Endodermal cell (in vitro differentiated cells): ENCODE results near the gene MCTP1. TPM values are rescaled to one million over a fixed set of nuclear protein-coding genes. Genes with fewer than 3 reads are reported as not detected.

Source experiments
- DNase-seq: peaks from one replicate; pipeline ENCODE4 v3.0.0-alpha.2; 2017
- H3K27ac ChIP-seq: 2 replicates; pipeline ENCODE4 v1.5.1; 2013; ENCODE audit warnings: mild to moderate bottlenecking, low read depth, low read length, moderate library complexity
- H3K27me3 ChIP-seq: 2 replicates; pipeline ENCODE4 v1.6.1; 2013; ENCODE audit warnings: mild to moderate bottlenecking, low read length, moderate library complexity; ENCODE audit not compliant: insufficient read depth, control insufficient read depth, poor library complexity, severe bottlenecking
- H3K36me3 ChIP-seq: 2 replicates; pipeline ENCODE4 v1.7.0; 2013; ENCODE audit warnings: mild to moderate bottlenecking, low read length, moderate library complexity; ENCODE audit not compliant: control insufficient read depth, insufficient read depth
- H3K4me1 ChIP-seq: one replicate; pipeline ENCODE4 v1.7.0; 2013; ENCODE audit warnings: low read length; ENCODE audit not compliant: control insufficient read depth, insufficient read depth
- H3K4me3 ChIP-seq: 2 replicates; pipeline ENCODE4 v1.5.1; 2013; ENCODE audit warnings: mild to moderate bottlenecking, low read length, moderate library complexity
- H3K9ac ChIP-seq: 2 replicates; pipeline ENCODE4 v1.6.1; 2013; ENCODE audit warnings: mild to moderate bottlenecking, low read length, moderate library complexity; ENCODE audit not compliant: poor library complexity, severe bottlenecking; ENCODE audit errors: extremely low read depth
- H3K9me3 ChIP-seq: 2 replicates; pipeline ENCODE4 v1.6.1; 2013; ENCODE audit warnings: mild to moderate bottlenecking, low read length, moderate library complexity; ENCODE audit not compliant: control insufficient read depth
- H3K27ac Mint-ChIP-seq: 2 replicates; pipeline ENCODE4 v1.8.0; 2020; ENCODE audit warnings: mixed read lengths
- H3K27me3 Mint-ChIP-seq: 2 replicates; pipeline ENCODE4 v1.8.0; 2021; ENCODE audit warnings: mild to moderate bottlenecking, mixed read lengths; ENCODE audit not compliant: insufficient read depth
- H3K36me3 Mint-ChIP-seq: 2 replicates; pipeline ENCODE4 v1.8.0; 2020; ENCODE audit warnings: low read depth, mixed read lengths
- H3K4me1 Mint-ChIP-seq: 2 replicates; pipeline ENCODE4 v1.8.0; 2020; ENCODE audit warnings: mixed read lengths
- H3K4me3 Mint-ChIP-seq: 2 replicates; pipeline ENCODE4 v1.8.0; 2020; ENCODE audit warnings: mild to moderate bottlenecking, moderate library complexity, mixed read lengths
- H3K9me3 Mint-ChIP-seq: 2 replicates; pipeline ENCODE4 v1.8.0; 2020; ENCODE audit warnings: mild to moderate bottlenecking, mixed read lengths
- WGBS, 2 experiments: methylation state at CpG; one replicate each; pipeline versions ENCODE4 v1.1.5 to v1.1.7; 2013; ENCODE audit warnings: missing lambda C conversion rate in 2 of 2, mixed read lengths in 1 of 2; ENCODE audit not compliant: insufficient coverage in 1 of 2, insufficient read length in 1 of 2; 5-methylcytosine and 5-hydroxymethylcytosine counted together
- total RNA-seq, 2 donors: library from RNA; stranded (reverse); fragmentation: NEBNext Ultra II Directional in 1 of 2; extraction: Animal tissue kit (Norgen Biotek cat#: 25700) in 1 of 2; gene quantifications; 2 replicates in 1 of 2; 3 replicates in 1 of 2; pipeline ENCODE4 v1.2.1, GENCODE V29; 2021
- TF ChIP-seq, protein P1 (sequence below): fragments of 200-600 bp; sonication (generic); conservative IDR thresholded peaks from 2 replicates; pipeline ENCODE4 v1.5.0; 2021; ENCODE audit warnings: antibody characterized with exemption, mild to moderate bottlenecking

The MCTP1 gene
- total RNA-seq, 2 donors from 2014 or later: 0.71 to 3.7 TPM

DNA sequence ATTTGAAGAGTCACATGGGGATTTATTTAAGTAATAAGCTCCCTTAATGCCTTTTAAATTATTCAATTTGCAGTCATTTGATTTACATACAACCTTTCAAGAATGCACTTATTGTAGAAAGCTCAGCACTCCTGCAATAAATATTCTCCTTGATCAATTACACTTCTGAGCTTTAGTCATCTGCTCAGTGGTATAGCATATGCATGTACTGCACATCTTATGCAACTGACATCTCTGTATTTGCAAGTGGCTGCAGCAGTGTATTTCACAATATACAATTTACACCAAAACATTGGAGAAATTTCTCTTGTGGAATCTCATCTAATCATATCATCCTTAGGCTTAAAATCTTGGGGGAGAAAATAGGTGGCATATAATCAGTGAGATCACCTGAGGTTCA is 340.7 kb downstream of the MCTP1 start:
- H3K36me3 ChIP-seq: no peaks in the 10 kb centered on the region
- no peaks in the 10 kb centered on the region for H3K27me3 ChIP-seq
- TF ChIP-seq, protein P1, sequence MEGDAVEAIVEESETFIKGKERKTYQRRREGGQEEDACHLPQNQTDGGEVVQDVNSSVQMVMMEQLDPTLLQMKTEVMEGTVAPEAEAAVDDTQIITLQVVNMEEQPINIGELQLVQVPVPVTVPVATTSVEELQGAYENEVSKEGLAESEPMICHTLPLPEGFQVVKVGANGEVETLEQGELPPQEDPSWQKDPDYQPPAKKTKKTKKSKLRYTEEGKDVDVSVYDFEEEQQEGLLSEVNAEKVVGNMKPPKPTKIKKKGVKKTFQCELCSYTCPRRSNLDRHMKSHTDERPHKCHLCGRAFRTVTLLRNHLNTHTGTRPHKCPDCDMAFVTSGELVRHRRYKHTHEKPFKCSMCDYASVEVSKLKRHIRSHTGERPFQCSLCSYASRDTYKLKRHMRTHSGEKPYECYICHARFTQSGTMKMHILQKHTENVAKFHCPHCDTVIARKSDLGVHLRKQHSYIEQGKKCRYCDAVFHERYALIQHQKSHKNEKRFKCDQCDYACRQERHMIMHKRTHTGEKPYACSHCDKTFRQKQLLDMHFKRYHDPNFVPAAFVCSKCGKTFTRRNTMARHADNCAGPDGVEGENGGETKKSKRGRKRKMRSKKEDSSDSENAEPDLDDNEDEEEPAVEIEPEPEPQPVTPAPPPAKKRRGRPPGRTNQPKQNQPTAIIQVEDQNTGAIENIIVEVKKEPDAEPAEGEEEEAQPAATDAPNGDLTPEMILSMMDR: no peak
- H3K27me3 Mint-ChIP-seq: no peaks in the 10 kb centered on the region
- H3K4me3 Mint-ChIP-seq: no peak overlapping the region
- no peaks in the 10 kb centered on the region for H3K9me3 ChIP-seq
- no peak overlapping the region for H3K27ac ChIP-seq
- no peaks in the 10 kb centered on the region for H3K4me1 ChIP-seq
- no peaks in the 10 kb centered on the region for H3K4me1 Mint-ChIP-seq
- no peak overlapping the region for H3K27ac Mint-ChIP-seq
- DNase-seq: no peak
- no peak overlapping the region for H3K9ac ChIP-seq
- no peaks in the 10 kb centered on the region for H3K36me3 Mint-ChIP-seq
- H3K9me3 Mint-ChIP-seq: no peaks in the 10 kb centered on the region
- no peak overlapping the region for H3K4me3 ChIP-seq

DNA sequence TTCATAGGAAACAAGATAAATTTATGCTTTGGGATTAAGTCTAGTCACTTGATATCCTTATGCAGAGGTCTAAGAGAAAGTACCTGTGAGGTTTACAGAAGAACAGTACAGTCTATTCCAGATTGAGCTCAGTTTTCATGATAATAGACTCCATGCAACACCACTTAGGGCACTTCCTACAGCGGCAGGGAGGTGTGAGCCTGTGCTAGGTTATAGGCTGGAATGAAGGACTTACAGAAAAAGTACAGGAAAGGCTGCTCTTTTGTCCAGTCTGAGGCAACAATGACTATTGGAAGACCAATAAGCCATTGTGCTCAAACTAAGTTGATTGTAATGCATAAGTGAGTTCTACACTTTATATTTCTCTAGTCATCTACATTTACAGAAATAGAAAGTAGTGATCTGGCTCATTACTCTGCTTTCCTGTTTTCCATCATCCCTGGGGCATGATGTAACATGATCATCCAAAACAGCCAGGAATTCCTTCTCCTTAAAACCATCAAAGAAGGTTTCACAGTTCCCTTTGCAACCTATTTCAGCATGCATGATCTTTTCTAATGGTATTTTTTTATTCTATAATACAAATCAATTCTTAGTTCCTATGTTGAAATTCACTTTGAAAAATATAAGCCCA is 343.7 kb downstream of the MCTP1 start:
- no peak overlapping the region for H3K27ac ChIP-seq
- no peaks in the 10 kb centered on the region for H3K9me3 Mint-ChIP-seq
- 75 to 81% methylated on average over 1 of the region's 1 CpG for WGBS, 2 experiments
- no peak for DNase-seq
- TF ChIP-seq, protein P1: no peak
- no peaks in the 10 kb centered on the region for H3K36me3 Mint-ChIP-seq
- H3K27ac Mint-ChIP-seq: no peak overlapping the region
- no peaks in the 10 kb centered on the region for H3K36me3 ChIP-seq
- H3K9ac ChIP-seq: no peak overlapping the region
- H3K27me3 Mint-ChIP-seq: no peaks in the 10 kb centered on the region
- H3K4me3 Mint-ChIP-seq: no peak overlapping the region
- H3K4me1 ChIP-seq: no peaks in the 10 kb centered on the region
- H3K27me3 ChIP-seq: no peaks in the 10 kb centered on the region
- H3K9me3 ChIP-seq: no peaks in the 10 kb centered on the region
- no peak overlapping the region for H3K4me3 ChIP-seq
- no peaks in the 10 kb centered on the region for H3K4me1 Mint-ChIP-seq

DNA sequence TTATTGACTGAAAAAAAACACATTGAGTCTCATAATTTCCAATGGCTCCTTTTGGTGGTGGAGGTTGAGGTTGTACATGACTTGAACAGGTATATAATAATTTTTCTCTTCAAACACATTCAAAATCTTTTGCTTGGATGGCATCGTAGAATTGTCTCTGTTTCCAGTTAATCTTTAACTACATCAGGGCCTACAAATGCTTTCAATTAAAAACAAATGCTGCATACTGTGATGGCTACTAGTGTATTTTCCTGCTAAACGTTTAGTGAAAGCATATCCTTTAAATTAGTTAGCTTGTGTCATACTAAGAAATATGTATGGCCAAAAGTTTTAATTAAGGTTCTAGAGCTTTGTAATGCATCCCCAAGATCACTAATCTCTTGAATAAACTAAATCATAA is 352.6 kb downstream of the MCTP1 start:
- H3K27me3 Mint-ChIP-seq: no peaks in the 10 kb centered on the region
- H3K4me3 Mint-ChIP-seq: no peak overlapping the region
- Histone ChIP-seq H3K9me3 (no peaks in the 10 kb centered on the region), H3K4me1 (no peaks in the 10 kb centered on the region), H3K4me3 (no peak overlapping the region), H3K36me3 (no peaks in the 10 kb centered on the region), H3K27ac (no peak overlapping the region), H3K9ac (no peak overlapping the region), H3K27me3 (no peaks in the 10 kb centered on the region)
- no peaks in the 10 kb centered on the region for H3K9me3 Mint-ChIP-seq
- H3K4me1 Mint-ChIP-seq: peaks cover 4% of the 10 kb centered on the region
- TF ChIP-seq, protein P1: no peak
- no peak overlapping the region for H3K27ac Mint-ChIP-seq
- DNase-seq: no peak
- 89% methylated on average over 2 of the region's 2 CpGs; no CpG with 5 or more reads in 1 of the 2 experiments for WGBS, 2 experiments
- H3K36me3 Mint-ChIP-seq: no peaks in the 10 kb centered on the region
